GM18505 (cell line): ENCODE results near the gene CAPSL.
"Not testable (repeated sequence)": the region's sequence is repeated elsewhere in the genome, so short reads cannot be mapped to it uniquely, and the experiment has no call there.

Source experiments
- ATAC-seq: cut with Tn5 transposase; IDR thresholded peaks from one replicate; pipeline ENCODE4 v1.9.1; 2021; ENCODE audit not compliant: unreplicated experiment
- POLR2A ChIP-seq: IDR thresholded peaks from 4 replicates; pipeline ENCODE4 v1.6.1; 2011; ENCODE audit warnings: borderline replicate concordance; ENCODE audit not compliant: insufficient read depth, insufficient read length; ENCODE audit errors: extremely low read depth

CAPSL gene

GRCh38 chr5:35898952-35899660, 39.3 kb downstream of the CAPSL start:
- ATAC-seq = no peak
- TF ChIP-seq POLR2A = no peak

GRCh38 chr5:35894131-35894530, 44.3 kb downstream of the CAPSL start:
- no peak for TF ChIP-seq POLR2A
- ATAC-seq = no peak

- not testable (repeated sequence) for ATAC-seq
Measured at GRCh38 chr5:35892799-35893198, 45.6 kb downstream of the CAPSL start.

DNA sequence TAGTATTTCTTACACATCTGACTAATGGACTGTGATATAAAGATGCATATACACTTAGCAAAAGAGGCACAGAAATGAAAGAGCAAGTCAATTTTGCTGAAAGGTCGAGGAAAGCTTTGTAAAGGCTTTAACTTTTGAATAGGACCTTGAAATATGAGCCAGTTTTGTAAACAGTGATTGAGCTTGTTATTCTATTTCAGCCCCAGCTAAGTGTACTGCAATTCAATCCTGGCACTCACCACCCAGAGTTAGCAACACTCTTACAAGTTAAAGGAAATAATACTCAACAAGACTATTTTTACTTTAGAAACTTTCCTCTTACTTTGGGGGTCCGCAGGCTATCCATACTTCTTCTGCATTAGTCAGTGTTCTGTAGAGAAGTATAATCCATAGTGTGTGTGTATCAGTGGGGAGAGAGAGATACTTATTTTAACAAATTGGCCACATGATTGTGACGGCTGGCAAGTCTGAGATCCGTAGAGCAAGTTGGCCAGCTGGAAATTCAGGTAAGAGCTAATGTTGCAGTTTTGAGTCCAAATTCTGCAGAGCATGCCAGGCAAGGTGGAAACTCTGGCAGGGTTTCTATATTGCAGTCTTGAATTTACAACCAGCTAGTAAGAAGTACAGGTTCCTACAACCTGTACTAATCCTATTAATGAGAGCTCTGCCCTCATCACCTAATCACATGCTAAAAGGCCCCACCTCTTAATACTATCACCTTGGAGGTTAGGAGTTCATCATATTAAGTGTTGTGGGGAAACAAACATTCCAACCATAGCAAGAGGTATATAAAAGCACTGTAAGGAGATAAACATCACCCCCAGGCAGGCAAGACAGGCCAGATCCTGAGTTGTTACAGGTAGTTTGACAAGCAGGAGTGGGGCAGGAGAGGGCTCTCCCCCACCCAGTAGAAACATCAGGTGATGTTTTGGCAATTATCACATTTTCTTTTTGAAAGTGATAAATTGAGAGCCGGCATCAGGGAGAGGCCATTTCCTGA, 48.1 kb downstream of the CAPSL start:
- ATAC-seq = no peak
- no peak for TF ChIP-seq POLR2A

GRCh38 chr5:35887321-35888100, 50.9 kb downstream of the CAPSL start:
- no peak for ATAC-seq
- TF ChIP-seq POLR2A = no peak

DNA sequence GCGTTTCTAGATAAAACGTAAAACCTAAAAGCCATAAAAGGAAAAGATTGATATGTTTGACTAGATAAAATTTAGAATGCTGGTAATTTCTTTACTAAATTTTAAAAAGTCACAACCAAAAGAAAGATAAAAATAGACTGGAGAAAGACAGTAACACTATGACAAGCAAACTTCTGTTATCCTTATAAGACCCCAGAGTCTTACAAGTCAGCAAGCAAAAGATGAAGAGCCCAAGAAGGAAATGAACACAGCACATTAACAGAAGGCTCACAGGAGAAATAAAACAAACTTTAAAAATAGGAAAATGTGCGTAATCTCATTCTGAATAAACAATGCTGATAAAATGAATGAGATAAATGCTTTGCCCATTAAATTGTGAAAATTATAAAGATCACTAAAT, 52.0 kb downstream of the CAPSL start:
- no peak for ATAC-seq
- no peak for TF ChIP-seq POLR2A

DNA sequence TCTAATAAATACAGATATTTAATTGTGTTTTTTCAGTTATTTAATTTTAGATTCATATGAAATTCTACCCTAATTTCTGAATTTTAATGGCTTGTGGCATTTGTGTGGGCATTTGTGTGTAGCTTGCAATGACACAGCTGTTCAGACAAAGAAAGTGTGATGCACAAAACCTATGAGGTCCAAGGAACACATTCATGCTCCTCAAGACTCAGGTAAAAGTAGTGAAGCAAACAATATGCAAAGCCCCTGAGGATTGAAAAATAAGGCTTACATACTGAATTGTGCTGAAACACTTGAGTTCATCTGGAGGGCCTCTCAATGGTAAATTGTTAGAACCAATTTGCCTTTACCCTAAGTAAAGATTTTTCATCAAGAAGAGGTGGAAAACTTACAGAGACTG, 53.6 kb downstream of the CAPSL start:
- no peak for TF ChIP-seq POLR2A
- ATAC-seq = peak; percentile 40

DNA sequence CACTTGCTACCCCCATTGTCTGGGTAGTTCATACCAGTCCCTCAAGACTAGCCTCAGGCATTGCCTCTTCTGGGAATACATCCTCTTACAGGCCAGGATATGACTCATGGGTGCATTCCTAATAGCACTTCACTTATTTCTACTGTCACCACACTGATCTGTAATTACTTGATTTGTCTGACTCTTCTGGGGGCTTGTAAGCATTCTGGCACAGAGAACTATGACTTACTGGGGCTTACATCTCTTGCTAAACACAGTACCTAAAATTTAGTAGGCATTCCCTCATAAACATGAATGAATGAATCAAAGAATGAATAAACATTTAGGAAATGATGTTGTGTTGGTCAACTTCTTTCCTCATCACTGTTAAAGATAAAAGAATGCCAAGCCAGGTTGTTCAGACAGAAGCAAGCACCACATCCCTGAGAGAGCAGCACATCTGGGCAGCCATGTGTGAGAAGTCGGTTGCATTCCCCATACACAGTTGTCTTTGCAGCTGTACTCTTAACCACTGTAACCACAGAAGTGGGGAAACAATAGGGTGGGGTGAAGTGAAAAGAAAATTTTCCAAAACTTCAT, 54.1 kb downstream of the CAPSL start:
- no peak for TF ChIP-seq POLR2A
- ATAC-seq = peak; percentile 93

GRCh38 chr5:35881758-35882157, 56.7 kb downstream of the CAPSL start:
- TF ChIP-seq POLR2A = no peak
- ATAC-seq = no peak

DNA sequence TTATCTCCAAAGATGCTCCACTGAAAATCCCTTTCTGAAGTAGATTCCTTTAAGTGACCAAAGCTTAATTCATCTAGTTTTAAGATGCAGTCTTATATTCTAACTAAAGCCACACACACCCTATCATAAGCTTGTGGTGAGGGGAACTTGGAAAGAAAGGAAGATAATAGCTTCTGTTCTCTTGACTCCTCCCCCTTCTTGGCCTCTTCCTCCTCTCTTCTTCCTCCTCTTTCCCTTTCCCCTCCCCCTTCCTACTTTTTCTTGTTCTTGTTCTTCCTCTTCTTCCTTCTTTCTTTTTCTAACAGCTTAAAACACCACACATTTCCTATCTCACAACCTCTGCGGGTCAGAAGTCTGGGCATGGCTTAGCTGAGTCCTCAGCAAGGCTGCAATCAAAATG, 58.3 kb downstream of the CAPSL start:
- no peak for TF ChIP-seq POLR2A
- no peak for ATAC-seq

- TF ChIP-seq POLR2A = no peak
- no peak for ATAC-seq
Measured at GRCh38 chr5:35879649-35880048, 58.8 kb downstream of the CAPSL start.

- ATAC-seq = no peak
- TF ChIP-seq POLR2A = no peak
Measured at GRCh38 chr5:35879096-35879495, 59.3 kb downstream of the CAPSL start.

DNA sequence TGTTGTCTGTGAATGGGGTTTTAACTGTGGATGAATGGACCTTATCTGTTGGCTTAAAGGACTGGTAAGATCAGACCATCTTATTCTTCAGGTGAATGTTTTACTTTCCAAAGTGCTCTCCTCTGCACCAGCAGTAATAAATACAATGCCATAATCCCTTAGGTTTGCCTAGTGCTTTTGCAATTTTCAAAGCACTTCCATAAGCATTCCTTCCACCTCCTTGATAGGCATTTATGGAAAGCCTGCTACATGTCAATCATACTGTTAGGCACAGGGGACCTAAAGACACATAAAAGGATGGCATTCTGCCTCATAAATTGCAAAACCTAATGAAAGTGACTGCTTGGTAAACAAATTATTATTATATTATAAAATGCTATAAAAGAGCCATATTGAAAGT, 60.3 kb downstream of the CAPSL start:
- TF ChIP-seq POLR2A = no peak
- no peak for ATAC-seq
